Kidney glomerular epithelial cell (primary cell): ENCODE measurements around the gene TMEM178A.
"Not testable (repeated sequence)": the region's sequence is repeated elsewhere in the genome, so short reads cannot be mapped to it uniquely, and the experiment has no call there.

Source experiments
- DNase-seq: peaks from one replicate; lab custom pipeline; 2025; lab: John Stamatoyannopoulos, UW

TMEM178A gene

GRCh38 chr2:39648580-39648979 is 17.1 kb upstream of the TMEM178A start:
- no peak for DNase-seq

GRCh38 chr2:39649511-39649910 is 16.2 kb upstream of the TMEM178A start:
- peak; percentile 59 for DNase-seq

GRCh38 chr2:39650468-39650867 is 15.2 kb upstream of the TMEM178A start:
- no peak for DNase-seq

- DNase-seq: not testable (repeated sequence)
Observed at GRCh38 chr2:39656215-39656614, 9.5 kb upstream of the TMEM178A start.

GRCh38 chr2:39657287-39657937 is 8.3 kb upstream of the TMEM178A start:
- no peak for DNase-seq

GRCh38 chr2:39658371-39658770 is 7.3 kb upstream of the TMEM178A start:
- no peak for DNase-seq

GRCh38 chr2:39659765-39660611 is 5.7 kb upstream of the TMEM178A start:
- no peak for DNase-seq

GRCh38 chr2:39660612-39661236 is 5.0 kb upstream of the TMEM178A start:
- DNase-seq: no peak

GRCh38 chr2:39661826-39662225 is 3.9 kb upstream of the TMEM178A start:
- DNase-seq: no peak

GRCh38 chr2:39663187-39663930 is 2.4 kb upstream of the TMEM178A start:
- no peak for DNase-seq

- no peak for DNase-seq
Observed at GRCh38 chr2:39664232-39664887, 1.4 kb upstream of the TMEM178A start.

- no peak for DNase-seq
Observed at GRCh38 chr2:39664888-39665591, 677 bp upstream of the TMEM178A start.

- DNase-seq: no peak
Observed at GRCh38 chr2:39666491-39667101, 879 bp downstream of the TMEM178A start.

GRCh38 chr2:39667104-39667885 is 1.6 kb downstream of the TMEM178A start:
- DNase-seq: no peak

- DNase-seq: no peak
Observed at GRCh38 chr2:39667886-39668276, 2.2 kb downstream of the TMEM178A start.

- no peak for DNase-seq
Observed at GRCh38 chr2:39668576-39669080, 2.9 kb downstream of the TMEM178A start.

- DNase-seq: no peak
Observed at GRCh38 chr2:39671604-39672003, 5.9 kb downstream of the TMEM178A start.

GRCh38 chr2:39673018-39673417 is 7.3 kb downstream of the TMEM178A start:
- no peak for DNase-seq

- no peak for DNase-seq
Observed at GRCh38 chr2:39676342-39676741, 10.6 kb downstream of the TMEM178A start.

- no peak for DNase-seq
Observed at GRCh38 chr2:39678170-39678569, 12.5 kb downstream of the TMEM178A start.
